GM21737 (cell line): ENCODE measurements around the gene ANOS1.
"Not testable (repeated sequence)": the region's sequence is repeated elsewhere in the genome, so short reads cannot be mapped to it uniquely, and the experiment has no call there.

Source experiments
- ATAC-seq: cut with Tn5 transposase; IDR thresholded peaks from one replicate; pipeline ENCODE4 v1.9.1; 2021; ENCODE audit warnings: mild to moderate bottlenecking, moderate library complexity; ENCODE audit not compliant: unreplicated experiment

Gene ANOS1

GRCh38 chrX:8629871-8630270 is 102.1 kb downstream of the ANOS1 start:
- no peak for ATAC-seq

DNA sequence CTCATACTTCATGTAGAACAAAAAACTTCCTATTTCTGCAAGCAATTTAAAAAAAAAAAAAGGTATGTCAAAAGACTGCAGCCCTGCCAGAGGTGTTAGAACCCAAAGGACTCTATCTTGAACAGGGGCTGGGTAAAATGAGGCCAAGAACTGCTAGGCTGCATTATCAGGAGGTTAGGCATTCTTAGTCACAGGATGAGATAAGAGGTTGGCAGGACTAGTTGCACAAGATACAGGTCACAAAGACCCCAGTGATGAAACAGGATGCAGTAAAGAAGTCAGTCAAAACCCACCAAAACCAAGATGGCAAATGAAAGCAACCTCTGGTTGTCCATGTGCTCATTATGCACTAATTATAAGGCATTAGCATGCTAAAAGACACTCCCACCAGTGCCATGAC is 104.1 kb downstream of the ANOS1 start:
- no peak for ATAC-seq

- ATAC-seq, result no peak
These were observed 124.6 kb downstream of the ANOS1 start for GRCh38 chrX:8607326-8607725.

GRCh38 chrX:8604131-8604530 is 127.8 kb downstream of the ANOS1 start:
- ATAC-seq, result no peak

GRCh38 chrX:8591501-8591900 is 140.4 kb downstream of the ANOS1 start:
- no peak for ATAC-seq

- ATAC-seq, result no peak
These were observed 145.0 kb downstream of the ANOS1 start for GRCh38 chrX:8586953-8587352.

DNA sequence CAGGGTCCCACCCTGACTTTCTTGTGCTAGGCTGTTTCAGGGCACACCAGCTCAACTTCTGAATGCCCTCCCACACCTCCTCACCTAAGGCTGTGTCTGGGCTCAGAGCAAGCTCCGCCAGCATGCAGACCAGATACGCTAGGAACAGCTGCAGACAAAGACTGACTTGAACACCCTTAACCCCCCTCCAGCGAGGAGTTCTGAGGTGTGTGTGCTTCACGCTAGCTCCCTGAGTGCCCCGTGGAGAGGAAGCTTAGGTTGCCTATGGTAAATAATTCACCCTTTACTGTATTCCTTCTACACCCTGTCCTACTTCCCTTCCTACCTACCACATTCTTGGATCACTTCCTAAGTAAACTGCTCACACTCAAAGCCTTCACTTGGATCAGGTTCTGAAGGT is 152.3 kb downstream of the ANOS1 start:
- no peak for ATAC-seq

- no peak for ATAC-seq
These were observed 155.1 kb downstream of the ANOS1 start for GRCh38 chrX:8576821-8577220.

- ATAC-seq, result no peak
These were observed 166.2 kb downstream of the ANOS1 start for GRCh38 chrX:8565729-8566128.

DNA sequence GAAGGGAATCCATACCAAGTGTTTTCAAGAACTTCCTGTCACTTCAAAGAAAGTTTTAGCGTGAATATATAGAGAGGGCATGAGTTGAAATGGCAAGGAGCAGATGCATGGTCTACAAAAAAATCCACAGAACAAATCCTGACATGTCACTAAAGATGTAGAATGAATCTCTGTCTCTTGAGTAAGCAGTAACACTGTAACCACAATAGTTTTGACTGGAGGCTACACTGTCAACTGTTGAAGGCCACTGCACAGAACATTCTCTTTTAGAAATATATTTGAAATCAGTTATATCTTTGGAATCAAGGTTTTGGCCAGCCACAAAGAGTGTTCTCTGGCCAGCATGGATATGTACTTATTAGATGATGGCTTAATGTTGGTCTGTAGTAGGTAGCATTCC is 183.5 kb downstream of the ANOS1 start:
- ATAC-seq, result no peak

GRCh38 chrX:8546715-8547114 is 185.2 kb downstream of the ANOS1 start:
- no peak for ATAC-seq

DNA sequence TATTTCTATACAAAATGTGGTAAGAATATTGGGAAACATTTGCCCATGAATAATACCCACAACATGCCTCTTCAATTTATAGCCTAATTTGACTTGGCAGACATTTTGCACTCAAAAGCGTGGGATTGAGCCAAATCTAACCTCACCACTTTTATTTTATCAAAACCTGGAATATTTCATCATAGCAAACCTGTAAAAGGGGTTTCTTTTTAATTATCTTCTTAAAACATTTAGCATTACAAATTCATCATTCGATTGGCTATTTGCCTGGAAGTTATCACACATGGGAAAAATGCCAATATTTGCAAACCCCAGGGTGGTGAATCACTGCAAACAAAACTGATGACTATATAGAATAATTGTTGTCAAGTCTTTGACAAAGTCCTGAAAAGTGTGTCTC is 211.1 kb downstream of the ANOS1 start:
- no peak for ATAC-seq

DNA sequence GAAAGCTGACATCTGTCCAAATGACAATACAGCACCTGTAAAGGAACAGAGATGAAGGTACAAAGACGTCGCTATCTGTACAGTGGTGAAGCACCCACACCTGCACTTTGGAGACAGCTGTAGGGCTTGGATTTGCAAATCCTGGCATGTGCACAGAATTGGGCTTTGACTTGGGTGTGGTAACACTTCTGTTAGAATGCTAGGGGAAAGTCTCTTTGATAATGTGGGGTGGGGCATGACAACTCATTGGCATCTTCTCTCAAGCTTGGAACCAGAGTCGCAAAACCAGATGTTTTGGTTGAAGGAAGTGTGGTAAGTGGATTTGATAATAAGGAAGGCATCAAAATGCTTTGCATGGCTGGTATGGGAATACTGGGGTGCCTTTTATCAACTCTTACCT is 211.8 kb downstream of the ANOS1 start:
- no peak for ATAC-seq

- no peak for ATAC-seq
These were observed 227.5 kb downstream of the ANOS1 start for GRCh38 chrX:8504451-8504850.

- not testable (repeated sequence) for ATAC-seq
These were observed 229.8 kb downstream of the ANOS1 start for GRCh38 chrX:8502101-8502500.

DNA sequence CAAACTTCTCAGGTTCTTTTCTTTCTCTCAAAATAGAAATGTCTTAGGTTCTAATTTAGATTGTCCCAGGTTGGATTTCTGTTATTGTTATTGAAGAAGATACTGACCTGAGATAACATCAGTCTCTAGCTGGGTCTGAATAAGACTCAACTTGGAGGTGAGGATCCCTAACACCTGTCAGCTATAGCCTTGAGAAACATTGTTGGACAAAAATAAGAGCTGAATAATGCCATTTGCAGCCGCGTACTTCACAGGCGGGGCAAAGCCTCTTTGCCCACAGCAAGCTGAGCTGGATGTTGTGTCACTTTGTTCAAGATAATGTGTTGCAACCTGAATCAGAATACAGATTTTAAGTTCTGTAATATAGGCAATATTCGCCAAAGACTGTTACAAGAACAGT is 231.7 kb downstream of the ANOS1 start:
- ATAC-seq, result no peak

DNA sequence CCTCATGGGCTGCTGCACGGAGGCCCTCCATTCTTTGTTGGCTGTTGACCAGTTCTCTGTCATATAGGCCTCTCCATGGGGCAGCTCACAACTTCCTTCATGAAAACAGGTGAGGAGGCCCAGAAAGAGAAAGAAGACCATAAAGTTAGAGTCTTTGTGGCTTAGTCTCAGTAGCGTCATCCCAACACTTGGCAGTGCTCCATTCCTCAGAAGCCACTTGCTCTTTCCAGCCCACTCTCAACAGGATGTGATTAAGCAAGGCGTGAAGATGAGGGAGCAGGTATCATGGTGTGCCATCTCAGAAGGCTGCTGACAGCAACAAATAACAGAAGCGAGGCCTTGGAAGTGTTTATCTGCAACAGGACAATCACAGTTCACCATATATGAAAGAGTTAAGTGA is 236.9 kb downstream of the ANOS1 start:
- ATAC-seq, result not testable (repeated sequence)

DNA sequence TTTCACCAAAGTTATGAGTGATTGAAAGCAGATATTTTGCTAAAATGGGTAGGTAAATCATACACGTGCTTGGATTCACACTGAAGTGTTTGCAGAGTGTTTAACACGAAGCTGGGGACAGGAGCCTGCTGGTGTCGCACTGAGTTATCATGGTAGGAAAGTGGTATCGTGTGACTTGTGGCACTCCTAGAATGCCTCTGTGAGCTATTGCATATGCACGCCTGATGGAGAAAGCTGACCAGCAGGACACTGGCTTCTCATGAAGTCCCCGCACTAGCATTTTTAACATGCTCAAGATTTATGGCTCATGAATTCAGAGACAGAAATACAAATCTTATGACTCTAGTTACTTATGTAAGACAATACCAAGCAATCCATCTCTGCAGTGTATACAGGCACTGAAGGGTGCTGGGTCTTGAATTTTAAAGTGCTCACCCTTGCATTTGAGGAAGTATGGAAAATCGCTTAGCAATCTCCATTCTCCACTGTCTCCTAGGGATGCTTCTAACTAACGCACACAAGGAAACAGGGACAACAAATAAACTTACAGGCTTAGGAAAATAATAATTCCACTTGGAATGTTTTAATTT is 247.5 kb downstream of the ANOS1 start:
- no peak for ATAC-seq
